ENCODE data around the gene ZNF709.
"Not testable (repeated sequence)": the region's sequence is repeated elsewhere in the genome, so short reads cannot be mapped to it uniquely, and the experiment has no call there.

Gene ZNF709
- 0.39 to 4.7 (median 0.75) reads per million in 9 experiments for total RNA-seq

GRCh38 chr19:12484371-12485051, at the start of gene ZNF709:
Gene ZNF709, minus strand, starts transcription at chr19:12484816. Its CDS starts 159 bp downstream, at chr19:12484657.
- ATAC-seq (replicated peaks) = peak; percentile 97
- peak within 1 kb of the TSS; percentile 93 to 97 for H3K4me3 Mint-ChIP-seq
- no peaks in the 10 kb centered on the region for H3K27me3 Mint-ChIP-seq
- no peaks in the 10 kb centered on the region for H3K9me3 Mint-ChIP-seq
- H3K27ac Mint-ChIP-seq = peak within 1 kb of the TSS; percentile 92 to 95
- peak; percentile 82 to 87 (median 84) for DNase-seq
- no peaks in the 10 kb centered on the region for H3K36me3 Mint-ChIP-seq (ENCODE audit: insufficient read depth)
- H3K4me1 Mint-ChIP-seq (ENCODE audit: low read depth in 2 of 2) = peaks cover 21 to 29% of the 10 kb centered on the region in 2 donors

- Mint-ChIP-seq H3K27ac (no peak overlapping the region), H3K36me3 (ENCODE audit: insufficient read depth) (peaks cover 50% of the 10 kb centered on the region), H3K9me3 (peaks cover 0 to 8% of the 10 kb centered on the region in 2 donors), H3K4me3 (no peak overlapping the region), H3K27me3 (no peaks in the 10 kb centered on the region), H3K4me1 (ENCODE audit: low read depth in 2 of 2) (peaks cover 0 to 5% of the 10 kb centered on the region in 2 donors)
- no peak for ATAC-seq (replicated peaks)
- DNase-seq = no peak
Measured at GRCh38 chr19:12527034-12527836, 42.6 kb upstream of the ZNF709 start.

- ATAC-seq (replicated peaks) (no peak), DNase-seq (no peak)
- Mint-ChIP-seq H3K4me1 (ENCODE audit: low read depth in 2 of 2) (peaks cover 0 to 2% of the 10 kb centered on the region in 2 donors), H3K27me3 (no peaks in the 10 kb centered on the region), H3K9me3 (peaks cover 0 to 8% of the 10 kb centered on the region in 2 donors), H3K27ac (no peak overlapping the region), H3K4me3 (no peak overlapping the region), H3K36me3 (ENCODE audit: insufficient read depth) (peaks cover 50% of the 10 kb centered on the region)
Measured at GRCh38 chr19:12526542-12526941, 41.9 kb upstream of the ZNF709 start.

- Mint-ChIP-seq H3K4me3 (no peak overlapping the region), H3K9me3 (peaks cover 13 to 17% of the 10 kb centered on the region in 2 donors), H3K4me1 (ENCODE audit: low read depth in 2 of 2) (no peaks in the 10 kb centered on the region), H3K27ac (no peak overlapping the region), H3K27me3 (no peaks in the 10 kb centered on the region), H3K36me3 (ENCODE audit: insufficient read depth) (peaks cover 17% of the 10 kb centered on the region)
- no peak for DNase-seq
- ATAC-seq (replicated peaks) = no peak
Measured at GRCh38 chr19:12521996-12522395, 37.4 kb upstream of the ZNF709 start.

GRCh38 chr19:12513531-12514061, 29.0 kb upstream of the ZNF709 start:
- Mint-ChIP-seq H3K27me3 (peaks cover 0 to 18% of the 10 kb centered on the region in 2 donors), H3K4me1 (ENCODE audit: low read depth in 2 of 2) (peaks cover 0 to 2% of the 10 kb centered on the region in 2 donors), H3K9me3 (peaks cover 6 to 11% of the 10 kb centered on the region in 2 donors), H3K4me3 (no peak overlapping the region), H3K27ac (no peak overlapping the region), H3K36me3 (ENCODE audit: insufficient read depth) (no peaks in the 10 kb centered on the region)
- DNase-seq (no peak), ATAC-seq (replicated peaks) (no peak)

- peaks cover 3% of the 10 kb centered on the region for H3K36me3 Mint-ChIP-seq (ENCODE audit: insufficient read depth)
- DNase-seq (no peak), ATAC-seq (replicated peaks) (no peak)
- H3K4me3 Mint-ChIP-seq = no peak overlapping the region
- peak overlapping the region in 1 of 2 donors; percentile 35 for H3K27ac Mint-ChIP-seq
- H3K27me3 Mint-ChIP-seq = no peaks in the 10 kb centered on the region
- peaks cover 7 to 14% of the 10 kb centered on the region in 2 donors for H3K4me1 Mint-ChIP-seq (ENCODE audit: low read depth in 2 of 2)
- H3K9me3 Mint-ChIP-seq = no peaks in the 10 kb centered on the region
Measured at GRCh38 chr19:12497032-12497431, 12.4 kb upstream of the ZNF709 start.

GRCh38 chr19:12496480-12496879, 11.9 kb upstream of the ZNF709 start:
- peak overlapping the region; percentile 83 to 85 for H3K4me3 Mint-ChIP-seq
- ATAC-seq (replicated peaks) (no peak), DNase-seq (no peak)
- H3K9me3 Mint-ChIP-seq = no peaks in the 10 kb centered on the region
- H3K36me3 Mint-ChIP-seq (ENCODE audit: insufficient read depth) = peaks cover 3% of the 10 kb centered on the region
- H3K27ac Mint-ChIP-seq = no peak overlapping the region
- H3K4me1 Mint-ChIP-seq (ENCODE audit: low read depth in 2 of 2) = peaks cover 7 to 14% of the 10 kb centered on the region in 2 donors
- no peaks in the 10 kb centered on the region for H3K27me3 Mint-ChIP-seq

- ATAC-seq (replicated peaks) (peak; percentile 98), DNase-seq (peak; percentile 82 to 85 (median 83))
- Mint-ChIP-seq H3K4me3 (peak overlapping the region; percentile 83 to 85), H3K4me1 (ENCODE audit: low read depth in 2 of 2) (peaks cover 7 to 14% of the 10 kb centered on the region in 2 donors), H3K27me3 (no peaks in the 10 kb centered on the region), H3K36me3 (ENCODE audit: insufficient read depth) (peaks cover 3% of the 10 kb centered on the region), H3K9me3 (no peaks in the 10 kb centered on the region), H3K27ac (peak overlapping the region; percentile 36 to 67)
Measured at GRCh38 chr19:12495002-12495802, 10.6 kb upstream of the ZNF709 start.

- Mint-ChIP-seq H3K9me3 (no peaks in the 10 kb centered on the region), H3K36me3 (ENCODE audit: insufficient read depth) (peaks cover 3% of the 10 kb centered on the region), H3K4me3 (peak overlapping the region; percentile 43 to 83), H3K27me3 (no peaks in the 10 kb centered on the region), H3K27ac (no peak overlapping the region), H3K4me1 (ENCODE audit: low read depth in 2 of 2) (peaks cover 7 to 14% of the 10 kb centered on the region in 2 donors)
- ATAC-seq (replicated peaks) = no peak
- no peak for DNase-seq
Measured at GRCh38 chr19:12494260-12494860, 9.7 kb upstream of the ZNF709 start.

- H3K27ac Mint-ChIP-seq; H3K9me3 Mint-ChIP-seq; H3K36me3 Mint-ChIP-seq (ENCODE audit: insufficient read depth); DNase-seq; H3K4me3 Mint-ChIP-seq; ATAC-seq (replicated peaks); H3K27me3 Mint-ChIP-seq: not testable (repeated sequence)
- peaks cover 21 to 29% of the 10 kb centered on the region in 2 donors for H3K4me1 Mint-ChIP-seq (ENCODE audit: low read depth in 2 of 2)
Measured at GRCh38 chr19:12486265-12486783, 1.7 kb upstream of the ZNF709 start.

GRCh38 chr19:12485571-12485970, 955 bp upstream of the ZNF709 start:
- peaks cover 21 to 29% of the 10 kb centered on the region in 2 donors for H3K4me1 Mint-ChIP-seq (ENCODE audit: low read depth in 2 of 2)
- H3K27ac Mint-ChIP-seq = peak overlapping the region; percentile 92 to 95
- no peak for ATAC-seq (replicated peaks)
- H3K27me3 Mint-ChIP-seq = no peaks in the 10 kb centered on the region
- H3K4me3 Mint-ChIP-seq = peak overlapping the region; percentile 93 to 97
- no peaks in the 10 kb centered on the region for H3K36me3 Mint-ChIP-seq (ENCODE audit: insufficient read depth)
- no peaks in the 10 kb centered on the region for H3K9me3 Mint-ChIP-seq
- no peak for DNase-seq

- peak; percentile 7 for ATAC-seq (replicated peaks)
- H3K4me1 Mint-ChIP-seq (ENCODE audit: low read depth in 2 of 2) = peaks cover 21 to 29% of the 10 kb centered on the region in 2 donors
- peak overlapping the region; percentile 93 to 97 for H3K4me3 Mint-ChIP-seq
- no peak for DNase-seq
- H3K36me3 Mint-ChIP-seq (ENCODE audit: insufficient read depth) = no peaks in the 10 kb centered on the region
- no peaks in the 10 kb centered on the region for H3K27me3 Mint-ChIP-seq
- H3K27ac Mint-ChIP-seq = peak overlapping the region; percentile 92 to 95
- no peaks in the 10 kb centered on the region for H3K9me3 Mint-ChIP-seq
Measured at GRCh38 chr19:12485052-12485416, 418 bp upstream of the ZNF709 start.
